Osteoblast (primary cell): Measurements from ENCODE around the gene ATP6V0E1. TPM values are rescaled to one million over a fixed set of nuclear protein-coding genes. Genes with fewer than 3 reads are reported as not detected.

Experiments
- DNase-seq: peaks from one replicate; pipeline ENCODE4 v3.0.0; 2011; ENCODE audit warnings: low spot score, mixed read lengths; ENCODE audit not compliant: insufficient read length; ENCODE audit errors: missing footprints
- H2AFZ ChIP-seq: 2 replicates; pipeline ENCODE4 v1.6.0; 2011; ENCODE audit warnings: mild to moderate bottlenecking, low read length
- H3K27ac ChIP-seq: 2 replicates; pipeline ENCODE4 v1.5.1; 2011; ENCODE audit warnings: mild to moderate bottlenecking, low read depth, low read length, moderate library complexity
- H3K27me3 ChIP-seq: 2 replicates; pipeline ENCODE4 v1.6.0; 2012; ENCODE audit warnings: mild to moderate bottlenecking, control low read depth, inconsistent platforms, low read length, moderate library complexity; ENCODE audit not compliant: insufficient read depth
- H3K36me3 ChIP-seq: 2 replicates; pipeline ENCODE4 v1.5.1; 2011; ENCODE audit warnings: mild to moderate bottlenecking, low read length, control low read depth, moderate library complexity; ENCODE audit not compliant: insufficient read depth
- H3K4me1 ChIP-seq: 2 replicates; pipeline ENCODE4 v1.5.1; 2011; ENCODE audit warnings: mild to moderate bottlenecking, low read length, control low read depth, moderate library complexity; ENCODE audit not compliant: insufficient read depth
- H3K4me2 ChIP-seq: 2 replicates; pipeline ENCODE4 v1.6.0; 2011; ENCODE audit warnings: mild to moderate bottlenecking, low read length; ENCODE audit not compliant: insufficient read depth
- H3K4me3 ChIP-seq: fragments of 200-600 bp; sonication (generic); 3 replicates; pipeline ENCODE4 v1.5.1; 2012; ENCODE audit warnings: mild to moderate bottlenecking, low read length, inconsistent platforms; ENCODE audit not compliant: insufficient read depth
- H3K79me2 ChIP-seq: 2 replicates; pipeline ENCODE4 v1.6.0; 2012; ENCODE audit warnings: mild to moderate bottlenecking, low read length, control low read depth, inconsistent platforms; ENCODE audit not compliant: insufficient read depth
- H3K9me3 ChIP-seq: 2 replicates; pipeline ENCODE4 v1.5.1; 2011; ENCODE audit warnings: low read depth, low read length, control low read depth
- H4K20me1 ChIP-seq: 2 replicates; pipeline ENCODE4 v1.6.0; 2012; ENCODE audit warnings: mild to moderate bottlenecking, low read length, control low read depth; ENCODE audit not compliant: insufficient read depth
- CTCF ChIP-seq: IDR thresholded peaks from 2 replicates; pipeline ENCODE4 v1.5.1; 2011; ENCODE audit warnings: mild to moderate bottlenecking, low read depth, low read length, moderate library complexity; ENCODE audit errors: extremely low read depth
- total RNA-seq: library from RNA; depleted of rRNA; stranded (reverse); fragments of >200 nt; gene quantifications from 2 replicates; pipeline ENCODE4 v1.2.3, GENCODE V29; 2012

The ATP6V0E1 gene
- total RNA-seq, 1 donor, result 177 TPM

GRCh38 chr5:173055042-173055721 is 71.6 kb downstream of the ATP6V0E1 start:
- H3K4me2 ChIP-seq, result peak overlapping the region; percentile 100
- TF ChIP-seq CTCF, result no peak
- no peaks in the 10 kb centered on the region for H3K9me3 ChIP-seq
- peaks cover 15% of the 10 kb centered on the region for H3K79me2 ChIP-seq
- peaks cover 5% of the 10 kb centered on the region for H4K20me1 ChIP-seq
- H3K36me3 ChIP-seq, result peaks cover 2% of the 10 kb centered on the region
- H3K4me3 ChIP-seq, result peak overlapping the region; percentile 81
- no peak overlapping the region for H3K27ac ChIP-seq
- H2AFZ ChIP-seq, result peak overlapping the region; percentile 97
- H3K4me1 ChIP-seq, result peaks cover 35% of the 10 kb centered on the region
- no peaks in the 10 kb centered on the region for H3K27me3 ChIP-seq
- DNase-seq, result no peak

GRCh38 chr5:173055722-173055982 is 72.1 kb downstream of the ATP6V0E1 start:
- peak overlapping the region; percentile 97 for H2AFZ ChIP-seq
- H3K27me3 ChIP-seq, result no peaks in the 10 kb centered on the region
- peaks cover 2% of the 10 kb centered on the region for H3K36me3 ChIP-seq
- peaks cover 20% of the 10 kb centered on the region for H3K79me2 ChIP-seq
- no peak for TF ChIP-seq CTCF
- H3K9me3 ChIP-seq, result no peaks in the 10 kb centered on the region
- peak overlapping the region; percentile 81 for H3K4me3 ChIP-seq
- peaks cover 30% of the 10 kb centered on the region for H3K4me1 ChIP-seq
- peak; percentile 75 for DNase-seq
- peak overlapping the region; percentile 100 for H3K4me2 ChIP-seq
- H4K20me1 ChIP-seq, result peaks cover 5% of the 10 kb centered on the region
- peak overlapping the region; percentile 48 for H3K27ac ChIP-seq

GRCh38 chr5:173055983-173056782 is 72.6 kb downstream of the ATP6V0E1 start, which contains the start of gene CREBRF:
TSS of gene CREBRF (plus strand) at chr5:173056352. CDS start at chr5:173080776, 24,424 bp downstream.
- no peaks in the 10 kb centered on the region for H3K9me3 ChIP-seq

More at GRCh38 chr5:173055983-173056782, 72.6 kb downstream of the ATP6V0E1 start, which contains the start of gene CREBRF:
- Histone ChIP-seq H3K4me1 (peaks cover 29% of the 10 kb centered on the region), H4K20me1 (peaks cover 5% of the 10 kb centered on the region), H3K27ac (peak within 1 kb of the TSS; percentile 89), H3K79me2 (peaks cover 25% of the 10 kb centered on the region), H3K36me3 (peaks cover 2% of the 10 kb centered on the region), H3K4me2 (peak within 1 kb of the TSS; percentile 100), H2AFZ (peak within 1 kb of the TSS; percentile 97), H3K27me3 (no peaks in the 10 kb centered on the region), H3K4me3 (peak within 1 kb of the TSS; percentile 81)
- no peak for TF ChIP-seq CTCF
- DNase-seq, result peak; percentile 99
